BE2C (cell line): Measurements from ENCODE around the gene FLVCR2.

ENCODE experiments used
- DNase-seq: peaks from one replicate; pipeline ENCODE4 v3.0.0-alpha.2; 2020
- H3K27me3 ChIP-seq: fragments of 250-450 bp; sonication (Bioruptor Pico); 2 replicates; pipeline ENCODE4 v1.5.1; 2020; ENCODE audit warnings: mild to moderate bottlenecking
- H3K36me3 ChIP-seq: fragments of 250-450 bp; sonication (Bioruptor Pico); 2 replicates; pipeline ENCODE4 v1.5.1; 2020; ENCODE audit warnings: mild to moderate bottlenecking
- H3K4me1 ChIP-seq: fragments of 250-450 bp; sonication (Bioruptor Pico); 2 replicates; pipeline ENCODE4 v1.5.1; 2020
- H3K4me3 ChIP-seq: 2 replicates; pipeline ENCODE4 v1.5.1; 2011; ENCODE audit warnings: low read depth, low read length
- H3K9me3 ChIP-seq: fragments of 250-450 bp; sonication (Bioruptor Pico); 2 replicates; pipeline ENCODE4 v1.5.1; 2020
- TF ChIP-seq, protein P1 (sequence below): IDR thresholded peaks from 2 replicates; pipeline ENCODE4 v1.5.1; 2012; ENCODE audit warnings: mild to moderate bottlenecking, low read depth, low read length

Gene FLVCR2

DNA sequence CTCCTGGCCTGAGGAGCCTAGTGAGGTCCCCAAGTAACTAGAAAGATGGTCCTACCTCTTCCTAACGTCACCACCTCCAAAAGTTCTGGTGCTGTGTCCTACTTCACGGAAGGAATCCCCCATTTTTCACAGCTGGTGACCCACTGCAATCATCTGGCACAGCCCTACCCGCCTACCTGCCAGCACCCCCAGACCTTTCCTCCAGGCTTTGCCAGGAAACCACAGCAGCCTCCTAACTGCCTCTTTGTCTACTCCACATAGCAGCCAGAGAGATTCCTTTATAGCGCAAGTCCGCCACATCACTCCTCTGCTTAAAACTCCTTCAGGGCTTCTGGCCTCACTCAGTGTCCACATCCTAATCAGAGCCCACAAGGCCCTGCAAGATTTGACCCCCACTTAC is 13.4 kb upstream of the FLVCR2 start:
- Histone ChIP-seq H3K9me3 (no peaks in the 10 kb centered on the region), H3K36me3 (no peaks in the 10 kb centered on the region), H3K4me3 (no peak overlapping the region), H3K27me3 (peaks cover 10% of the 10 kb centered on the region), H3K4me1 (no peaks in the 10 kb centered on the region)
- DNase-seq, result no peak
- TF ChIP-seq, protein P1, sequence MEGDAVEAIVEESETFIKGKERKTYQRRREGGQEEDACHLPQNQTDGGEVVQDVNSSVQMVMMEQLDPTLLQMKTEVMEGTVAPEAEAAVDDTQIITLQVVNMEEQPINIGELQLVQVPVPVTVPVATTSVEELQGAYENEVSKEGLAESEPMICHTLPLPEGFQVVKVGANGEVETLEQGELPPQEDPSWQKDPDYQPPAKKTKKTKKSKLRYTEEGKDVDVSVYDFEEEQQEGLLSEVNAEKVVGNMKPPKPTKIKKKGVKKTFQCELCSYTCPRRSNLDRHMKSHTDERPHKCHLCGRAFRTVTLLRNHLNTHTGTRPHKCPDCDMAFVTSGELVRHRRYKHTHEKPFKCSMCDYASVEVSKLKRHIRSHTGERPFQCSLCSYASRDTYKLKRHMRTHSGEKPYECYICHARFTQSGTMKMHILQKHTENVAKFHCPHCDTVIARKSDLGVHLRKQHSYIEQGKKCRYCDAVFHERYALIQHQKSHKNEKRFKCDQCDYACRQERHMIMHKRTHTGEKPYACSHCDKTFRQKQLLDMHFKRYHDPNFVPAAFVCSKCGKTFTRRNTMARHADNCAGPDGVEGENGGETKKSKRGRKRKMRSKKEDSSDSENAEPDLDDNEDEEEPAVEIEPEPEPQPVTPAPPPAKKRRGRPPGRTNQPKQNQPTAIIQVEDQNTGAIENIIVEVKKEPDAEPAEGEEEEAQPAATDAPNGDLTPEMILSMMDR, result no peak

DNA sequence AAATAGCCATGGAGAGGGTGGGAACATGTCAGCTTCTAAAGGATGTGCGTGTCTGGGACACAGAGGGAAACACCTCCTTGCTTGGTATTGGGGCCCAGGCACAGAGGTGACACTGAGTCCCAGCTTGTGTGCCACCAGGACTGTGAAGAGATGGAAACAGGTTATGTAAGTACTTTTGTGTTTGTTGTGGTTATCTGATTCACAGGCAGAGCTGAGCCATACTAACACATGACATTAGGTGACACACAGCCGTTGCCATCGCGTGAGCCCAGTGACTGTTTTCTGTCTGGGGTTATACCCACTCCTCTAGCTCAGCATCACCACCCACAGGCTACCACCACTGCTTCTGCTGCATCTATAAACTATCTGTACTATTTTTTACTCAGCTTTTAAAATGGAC is 12.1 kb upstream of the FLVCR2 start:
- Histone ChIP-seq H3K36me3 (no peaks in the 10 kb centered on the region), H3K9me3 (no peaks in the 10 kb centered on the region), H3K27me3 (peaks cover 10% of the 10 kb centered on the region), H3K4me1 (no peaks in the 10 kb centered on the region), H3K4me3 (no peak overlapping the region)
- TF ChIP-seq, protein P1, result no peak
- no peak for DNase-seq

DNA sequence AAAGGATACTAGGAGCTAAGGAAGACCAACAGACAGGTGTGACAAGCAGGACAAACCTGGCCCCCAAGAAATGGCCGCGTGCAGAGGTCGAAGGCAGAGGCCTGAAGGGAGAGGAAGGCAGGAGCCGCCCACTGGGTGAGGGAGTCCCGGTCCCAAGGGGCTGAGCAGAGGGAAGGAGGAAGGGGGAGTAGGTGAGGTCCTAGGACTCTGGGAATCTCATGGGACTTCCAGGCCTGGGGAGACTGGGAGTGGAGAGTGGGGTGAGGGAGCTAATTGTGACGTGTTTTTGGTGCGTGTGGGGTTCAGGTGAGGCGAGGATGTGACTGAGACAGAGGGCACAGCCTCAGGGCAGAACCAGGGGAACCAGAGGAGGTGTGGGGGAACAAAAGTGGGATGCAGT is 11.7 kb upstream of the FLVCR2 start:
- Histone ChIP-seq H3K36me3 (no peaks in the 10 kb centered on the region), H3K4me3 (no peak overlapping the region), H3K27me3 (peaks cover 10% of the 10 kb centered on the region), H3K4me1 (no peaks in the 10 kb centered on the region), H3K9me3 (no peaks in the 10 kb centered on the region)
- DNase-seq, result no peak
- TF ChIP-seq, protein P1, result no peak

DNA sequence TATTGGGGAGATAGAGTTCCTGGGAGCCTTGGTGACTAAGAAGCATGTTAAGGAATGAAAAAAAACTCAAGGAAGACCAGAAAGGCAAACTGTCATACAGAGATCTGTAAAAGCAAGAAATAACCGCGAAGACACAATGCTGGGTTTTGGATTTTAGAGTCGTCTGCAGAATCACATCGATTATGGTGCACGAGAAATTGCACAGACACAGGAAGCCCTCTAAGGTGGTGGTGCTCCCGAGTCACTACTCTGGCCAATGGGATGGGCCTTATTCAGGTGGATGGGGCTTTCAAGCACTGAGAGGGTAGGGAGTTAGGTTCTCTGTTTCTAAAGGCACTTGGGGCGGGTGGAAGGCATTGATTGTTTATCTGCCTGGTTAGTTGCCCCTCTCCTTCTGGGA is 10.3 kb upstream of the FLVCR2 start:
- Histone ChIP-seq H3K27me3 (peaks cover 10% of the 10 kb centered on the region), H3K4me3 (no peak overlapping the region), H3K9me3 (no peaks in the 10 kb centered on the region), H3K4me1 (no peaks in the 10 kb centered on the region), H3K36me3 (no peaks in the 10 kb centered on the region)
- TF ChIP-seq, protein P1, result no peak
- no peak for DNase-seq

DNA sequence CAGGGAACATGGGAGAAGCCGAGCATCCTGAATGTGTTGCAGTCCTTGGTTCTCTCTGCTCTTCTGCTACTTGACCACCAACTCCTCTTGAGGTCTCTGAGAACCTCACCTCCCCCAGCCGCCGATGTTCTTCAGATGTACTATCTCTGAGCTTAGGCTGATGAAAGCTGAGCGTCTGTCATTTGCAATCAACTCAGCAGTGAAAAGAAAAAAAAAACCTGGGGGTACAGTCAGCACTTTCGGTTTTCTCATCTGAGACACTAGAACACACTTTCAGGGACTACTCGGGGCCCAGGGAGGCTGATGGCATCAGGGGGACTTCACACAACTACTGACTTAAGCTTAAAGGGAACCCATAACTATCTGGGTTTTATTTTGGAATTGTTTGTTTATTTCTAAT is 9.6 kb upstream of the FLVCR2 start:
- no peak overlapping the region for H3K4me3 ChIP-seq
- no peak for DNase-seq

DNA sequence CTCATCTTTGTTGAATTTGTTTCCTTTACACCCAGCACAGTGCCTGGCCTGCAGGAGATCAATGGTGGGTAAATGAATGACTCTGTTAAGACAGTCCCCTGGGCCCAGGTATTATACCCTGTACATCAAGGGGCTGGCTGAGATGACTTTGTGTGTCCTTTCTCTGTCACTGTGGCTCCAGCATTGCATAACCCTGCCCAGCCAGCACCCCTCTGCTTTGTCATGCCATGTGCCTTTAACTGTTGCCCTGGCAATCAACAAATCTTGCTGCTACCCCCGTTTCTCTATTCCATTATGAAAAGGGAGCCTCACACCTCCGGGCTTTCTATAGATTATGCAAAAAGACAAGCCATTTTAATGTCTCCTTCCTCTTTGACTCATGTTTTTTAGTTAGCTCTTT is 7.6 kb upstream of the FLVCR2 start:
- Histone ChIP-seq H3K27me3 (peaks cover 5% of the 10 kb centered on the region), H3K9me3 (no peaks in the 10 kb centered on the region), H3K36me3 (no peaks in the 10 kb centered on the region), H3K4me1 (no peaks in the 10 kb centered on the region), H3K4me3 (no peak overlapping the region)
- no peak for DNase-seq
- TF ChIP-seq, protein P1, result no peak

More for the DNA sequence above, 9.6 kb upstream of the FLVCR2 start:
- Histone ChIP-seq H3K4me1 (no peaks in the 10 kb centered on the region), H3K27me3 (peaks cover 8% of the 10 kb centered on the region), H3K9me3 (no peaks in the 10 kb centered on the region), H3K36me3 (no peaks in the 10 kb centered on the region)
- TF ChIP-seq, protein P1, result no peak
